ENCODE results near the gene KIRREL3. TPM values are rescaled to one million over a fixed set of nuclear protein-coding genes. Genes with fewer than 3 reads are reported as not detected.

Gene KIRREL3
- total and polyA plus RNA-seq, 9 of the 15 experiments (the other 6 are each of a cell fraction or from before 2014, with no cell fraction given) = 0.04 to 0.10 TPM; not detected in 7

GRCh38 chr11:126756421-126756820, 244.1 kb downstream of the KIRREL3 start:
- FAIRE-seq (no peak), ATAC-seq (no peak), DNase-seq (ENCODE audit: extremely low read depth in 1 of 4, low spot score in 3 of 4) (no peak)
- ChIA-PET POLR2A (no interaction called here), CTCF (ENCODE audit: low intra/inter-chr PET ratio) (no interaction called here)
- H3K4me3 ChIP-seq = no peak overlapping the region
- no peaks in the 10 kb centered on the region for H3K4me1 ChIP-seq (replicated peaks in 1 of 2; ENCODE audit: control insufficient read depth in 2 of 2, insufficient read depth in 2 of 2, low read length in 2 of 2)
- no peaks in the 10 kb centered on the region for H3K27me3 ChIP-seq (ENCODE audit: control insufficient read depth in 2 of 2, insufficient read depth in 2 of 2, low read length in 2 of 2)
- no peaks in the 10 kb centered on the region for H3K9me3 ChIP-seq (replicated peaks; ENCODE audit: control insufficient read depth, insufficient read depth, low read depth, low read length)
- intact Hi-C loops (cut with micrococcal nuclease) (no loop called here), in situ Hi-C loops (cut with MboI) (no loop called here)
- no peak overlapping the region for H3K9ac ChIP-seq (ENCODE audit: insufficient read depth in 1 of 2, low read depth in 2 of 2, low read length in 2 of 2)
- WGBS (ENCODE audit: insufficient coverage, low coverage, missing lambda C conversion rate) = 0% methylated on average over 2 of the region's 2 CpGs
- H3K36me3 ChIP-seq (ENCODE audit: control insufficient read depth, insufficient read depth, low read length) = no peaks in the 10 kb centered on the region
- H3K4me2 ChIP-seq (ENCODE audit: insufficient read depth, low read length) = no peak overlapping the region
- H4K20me1 ChIP-seq (replicated peaks; ENCODE audit: control insufficient read depth, insufficient read depth, low read length) = no peaks in the 10 kb centered on the region
- no peaks in the 10 kb centered on the region for H3K9me1 ChIP-seq (ENCODE audit: control insufficient read depth, insufficient read depth, low read length)
- no TSS peak for BruUV-seq (replicated peaks)
- no peaks in the 10 kb centered on the region for H3K79me2 ChIP-seq (ENCODE audit: control insufficient read depth, insufficient read depth, low read length)
- TF ChIP-seq ZNF696 (CRISPR knock-in tag; conservative IDR thresholded peaks at IDR 0.05) (no peak), SIN3B (IDR thresholded peaks at IDR 0.05; ENCODE audit: low read depth) (no peak), PHTF2 (CRISPR knock-in tag; IDR thresholded peaks at IDR 0.05) (no peak), SIX5 (IDR thresholded peaks at IDR 0.05; ENCODE audit: borderline replicate concordance in 1 of 2, insufficient read depth in 1 of 2, low read depth in 1 of 2, low read length in 2 of 2) (no peak), KLF10 (CRISPR knock-in tag; IDR thresholded peaks at IDR 0.05) (no peak)
- H3K27ac ChIP-seq (ENCODE audit: extremely low read depth, low read depth, low read length) = no peak overlapping the region
- no peak overlapping the region for H2AFZ ChIP-seq (ENCODE audit: low read depth, low read length)

- ChIA-PET CTCF (ENCODE audit: low intra/inter-chr PET ratio) (no interaction called here), POLR2A (interaction anchor here (0.6 kb wide), 1 partner anchor 22 kb away, joined by 3 read pairs; no protein-coding TSS in a partner anchor)
- intact Hi-C loops (cut with micrococcal nuclease) = no loop called here
- Histone ChIP-seq H3K27ac (ENCODE audit: extremely low read depth, low read depth, low read length) (no peak overlapping the region), H3K9ac (ENCODE audit: insufficient read depth in 1 of 2, low read depth in 2 of 2, low read length in 2 of 2) (no peak overlapping the region), H3K4me2 (ENCODE audit: insufficient read depth, low read length) (no peak overlapping the region), H3K4me1 (replicated peaks in 1 of 2; ENCODE audit: control insufficient read depth in 2 of 2, insufficient read depth in 2 of 2, low read length in 2 of 2) (no peaks in the 10 kb centered on the region), H3K27me3 (ENCODE audit: control insufficient read depth in 2 of 2, insufficient read depth in 2 of 2, low read length in 2 of 2) (no peaks in the 10 kb centered on the region), H3K36me3 (ENCODE audit: control insufficient read depth, insufficient read depth, low read length) (no peaks in the 10 kb centered on the region), H3K4me3 (no peak overlapping the region), H3K9me3 (replicated peaks; ENCODE audit: control insufficient read depth, insufficient read depth, low read depth, low read length) (no peaks in the 10 kb centered on the region), H4K20me1 (replicated peaks; ENCODE audit: control insufficient read depth, insufficient read depth, low read length) (no peaks in the 10 kb centered on the region), H3K79me2 (ENCODE audit: control insufficient read depth, insufficient read depth, low read length) (no peaks in the 10 kb centered on the region), H3K9me1 (ENCODE audit: control insufficient read depth, insufficient read depth, low read length) (no peaks in the 10 kb centered on the region), H2AFZ (ENCODE audit: low read depth, low read length) (no peak overlapping the region)
- WGBS (ENCODE audit: insufficient coverage, low coverage, missing lambda C conversion rate) = 0% methylated on average over 3 of the region's 4 CpGs
- no TSS peak for BruUV-seq (replicated peaks)
- DNase-seq (ENCODE audit: extremely low read depth in 1 of 4, low spot score in 3 of 4) = no peak
- ATAC-seq = no peak
- no peak for FAIRE-seq
- in situ Hi-C loops (cut with MboI) = no loop called here
- TF ChIP-seq, protein P1, sequence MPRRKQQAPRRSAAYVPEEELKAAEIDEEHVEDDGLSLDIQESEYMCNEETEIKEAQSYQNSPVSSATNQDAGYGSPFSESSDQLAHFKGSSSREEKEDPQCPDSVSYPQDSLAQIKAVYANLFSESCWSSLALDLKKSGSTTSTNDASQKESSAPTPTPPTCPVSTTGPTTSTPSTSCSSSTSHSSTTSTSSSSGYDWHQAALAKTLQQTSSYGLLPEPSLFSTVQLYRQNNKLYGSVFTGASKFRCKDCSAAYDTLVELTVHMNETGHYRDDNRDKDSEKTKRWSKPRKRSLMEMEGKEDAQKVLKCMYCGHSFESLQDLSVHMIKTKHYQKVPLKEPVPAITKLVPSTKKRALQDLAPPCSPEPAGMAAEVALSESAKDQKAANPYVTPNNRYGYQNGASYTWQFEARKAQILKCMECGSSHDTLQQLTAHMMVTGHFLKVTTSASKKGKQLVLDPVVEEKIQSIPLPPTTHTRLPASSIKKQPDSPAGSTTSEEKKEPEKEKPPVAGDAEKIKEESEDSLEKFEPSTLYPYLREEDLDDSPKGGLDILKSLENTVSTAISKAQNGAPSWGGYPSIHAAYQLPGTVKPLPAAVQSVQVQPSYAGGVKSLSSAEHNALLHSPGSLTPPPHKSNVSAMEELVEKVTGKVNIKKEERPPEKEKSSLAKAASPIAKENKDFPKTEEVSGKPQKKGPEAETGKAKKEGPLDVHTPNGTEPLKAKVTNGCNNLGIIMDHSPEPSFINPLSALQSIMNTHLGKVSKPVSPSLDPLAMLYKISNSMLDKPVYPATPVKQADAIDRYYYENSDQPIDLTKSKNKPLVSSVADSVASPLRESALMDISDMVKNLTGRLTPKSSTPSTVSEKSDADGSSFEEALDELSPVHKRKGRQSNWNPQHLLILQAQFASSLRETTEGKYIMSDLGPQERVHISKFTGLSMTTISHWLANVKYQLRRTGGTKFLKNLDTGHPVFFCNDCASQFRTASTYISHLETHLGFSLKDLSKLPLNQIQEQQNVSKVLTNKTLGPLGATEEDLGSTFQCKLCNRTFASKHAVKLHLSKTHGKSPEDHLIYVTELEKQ (CRISPR knock-in tag; IDR thresholded peaks at IDR 0.05) = no peak
- TF ChIP-seq MCM7 (IDR thresholded peaks at IDR 0.05) (no peak), CBX8 (IDR thresholded peaks at IDR 0.05; ENCODE audit: borderline replicate concordance, extremely low read depth, low read depth, low read length, poor library complexity, severe bottlenecking) (no peak), TFE3 (CRISPR knock-in tag; IDR thresholded peaks at IDR 0.05) (no peak), SMAD2 (IDR thresholded peaks at IDR 0.05; ENCODE audit: low read depth, low read length) (no peak), MCM5 (IDR thresholded peaks at IDR 0.05; ENCODE audit: low read depth) (no peak)
These were observed 245.0 kb downstream of the KIRREL3 start for GRCh38 chr11:126755526-126755925.

Data from K562 (cell line).